Keratinocyte (primary cell): ENCODE measurements around the gene ZMYND19.

Experiments
- CTCF ChIP-seq, 3 experiments: IDR thresholded peaks in 1 of 3; conservative IDR thresholded peaks in 1 of 3; optimal IDR thresholded peaks in 1 of 3; 2 replicates in 2 of 3; 3 replicates in 1 of 3; pipeline versions ENCODE3 to v1.5.1; 2011; ENCODE audit warnings: low read length in 3 of 3, mild to moderate bottlenecking in 3 of 3, moderate library complexity in 2 of 3, control low read depth in 1 of 3, inconsistent platforms in 1 of 3; ENCODE audit not compliant: insufficient read depth in 2 of 3; ENCODE audit errors: extremely low read depth in 1 of 3
- EZH2 ChIP-seq: IDR thresholded peaks from one replicate; pipeline ENCODE4 v1.6.1; 2012; ENCODE audit warnings: inconsistent platforms, mild to moderate bottlenecking, low read length, moderate library complexity

GRCh38 chr9:137632230-137633161 is 42.2 kb upstream of the ZMYND19 start:
- TF ChIP-seq CTCF (optimal IDR thresholded peaks at IDR 0.05 in 1 of 3, IDR thresholded peaks at IDR 0.05 in 1 of 3, conservative IDR thresholded peaks at IDR 0.05 in 1 of 3; ENCODE audit: extremely low read depth in 1 of 3, insufficient read depth in 2 of 3, low read length in 3 of 3) (no peak), EZH2 (no peak)
